GM19463 (cell line): ENCODE results near the gene MCRIP2.
"Not testable (repeated sequence)": the region's sequence is repeated elsewhere in the genome, so short reads cannot be mapped to it uniquely, and the experiment has no call there.

Experiments
- ATAC-seq: cut with Tn5 transposase; IDR thresholded peaks from one replicate; pipeline ENCODE4 v1.9.1; 2021; ENCODE audit warnings: mild to moderate bottlenecking, moderate library complexity; ENCODE audit not compliant: unreplicated experiment

MCRIP2 gene

DNA sequence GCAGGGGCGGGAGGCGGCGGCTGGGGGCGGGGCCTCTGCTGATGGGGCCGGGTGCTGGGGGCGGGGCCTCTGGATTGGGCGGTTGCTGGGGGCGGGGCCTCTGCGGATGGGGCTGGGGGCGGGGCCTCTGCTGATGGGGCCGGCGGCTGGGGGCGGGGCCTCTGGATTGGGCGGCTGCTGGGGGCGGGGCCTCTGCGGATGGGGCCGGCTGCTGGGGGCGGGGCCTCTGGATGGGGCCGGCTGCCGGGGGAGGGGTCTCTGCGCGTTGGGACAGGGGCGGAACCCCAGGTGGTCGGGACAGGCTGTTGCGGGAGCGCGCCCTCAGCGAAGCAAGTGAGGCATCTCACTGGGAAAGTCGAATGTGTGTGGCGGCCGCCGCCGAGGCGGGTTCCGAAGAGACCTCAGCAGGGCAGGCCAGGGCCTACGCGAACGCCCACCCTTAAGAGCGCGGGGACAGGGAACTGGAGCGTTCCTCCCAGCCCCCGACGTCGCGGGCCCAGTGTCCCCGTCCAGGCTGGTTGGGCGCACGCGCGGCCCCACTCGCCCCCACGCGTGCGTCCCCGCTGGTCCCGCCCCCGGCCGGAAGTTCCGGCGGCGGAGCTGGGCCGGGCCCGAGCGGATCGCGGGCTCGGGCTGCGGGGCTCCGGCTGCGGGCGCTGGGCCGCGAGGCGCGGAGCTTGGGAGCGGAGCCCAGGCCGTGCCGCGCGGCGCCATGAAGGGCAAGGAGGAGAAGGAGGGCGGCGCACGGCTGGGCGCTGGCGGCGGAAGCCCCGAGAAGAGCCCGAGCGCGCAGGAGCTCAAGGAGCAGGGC, 38.4 kb downstream of the MCRIP2 start, which contains the start of gene STUB1:
Gene STUB1 (plus strand): TSS at position 597 of the 811 bp plus-strand sequence. CDS start 116 bp downstream, at position 713.
- ATAC-seq: peak; percentile 43

GRCh38 chr16:680625-680945, 39.0 kb downstream of the MCRIP2 start:
- ATAC-seq: no peak

GRCh38 chr16:680967-681745, 39.5 kb downstream of the MCRIP2 start:
- ATAC-seq: no peak

GRCh38 chr16:681746-682427, 40.3 kb downstream of the MCRIP2 start:
- ATAC-seq: no peak

DNA sequence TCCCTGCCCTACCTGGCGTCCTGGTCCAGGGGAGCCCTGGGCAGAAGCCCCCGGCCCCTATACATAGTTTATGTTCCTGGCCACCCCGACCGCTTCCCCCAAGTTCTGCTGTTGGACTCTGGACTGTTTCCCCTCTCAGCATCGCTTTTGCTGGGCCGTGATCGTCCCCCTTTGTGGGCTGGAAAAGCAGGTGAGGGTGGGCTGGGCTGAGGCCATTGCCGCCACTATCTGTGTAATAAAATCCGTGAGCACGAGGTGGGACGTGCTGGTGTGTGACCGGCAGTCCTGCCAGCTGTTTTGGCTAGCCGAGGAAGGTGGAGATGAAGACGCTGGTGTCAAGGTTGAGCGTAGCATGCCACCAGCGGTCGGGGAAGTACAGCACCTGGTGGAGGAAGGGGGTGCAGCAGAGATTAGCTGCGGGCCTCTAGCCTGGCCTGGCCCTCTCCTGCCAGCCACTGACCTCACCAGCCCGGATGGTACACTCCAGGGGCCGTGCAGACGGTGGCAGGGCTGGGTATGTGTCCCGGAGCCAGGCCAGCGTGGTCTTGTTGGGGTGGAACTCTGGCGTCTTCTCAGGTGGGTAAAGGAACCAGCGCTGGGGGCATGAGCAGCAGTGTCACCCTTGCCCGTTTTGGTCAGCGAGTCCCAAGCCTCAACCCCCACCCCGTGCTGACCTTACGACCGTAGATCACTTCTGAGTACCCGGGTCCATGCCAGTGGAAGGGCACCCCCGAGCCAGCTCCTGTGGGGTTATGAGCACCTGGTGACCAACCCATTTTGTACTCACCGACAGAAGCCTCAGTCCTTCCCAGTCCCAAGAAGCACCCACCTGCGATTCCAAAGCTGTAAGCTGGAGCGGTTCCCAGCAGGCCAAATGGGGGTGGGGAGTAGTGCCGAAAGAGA, 41.1 kb downstream of the MCRIP2 start:
- ATAC-seq: no peak

- no peak for ATAC-seq
Observed at GRCh38 chr16:683396-684070, 41.9 kb downstream of the MCRIP2 start.

DNA sequence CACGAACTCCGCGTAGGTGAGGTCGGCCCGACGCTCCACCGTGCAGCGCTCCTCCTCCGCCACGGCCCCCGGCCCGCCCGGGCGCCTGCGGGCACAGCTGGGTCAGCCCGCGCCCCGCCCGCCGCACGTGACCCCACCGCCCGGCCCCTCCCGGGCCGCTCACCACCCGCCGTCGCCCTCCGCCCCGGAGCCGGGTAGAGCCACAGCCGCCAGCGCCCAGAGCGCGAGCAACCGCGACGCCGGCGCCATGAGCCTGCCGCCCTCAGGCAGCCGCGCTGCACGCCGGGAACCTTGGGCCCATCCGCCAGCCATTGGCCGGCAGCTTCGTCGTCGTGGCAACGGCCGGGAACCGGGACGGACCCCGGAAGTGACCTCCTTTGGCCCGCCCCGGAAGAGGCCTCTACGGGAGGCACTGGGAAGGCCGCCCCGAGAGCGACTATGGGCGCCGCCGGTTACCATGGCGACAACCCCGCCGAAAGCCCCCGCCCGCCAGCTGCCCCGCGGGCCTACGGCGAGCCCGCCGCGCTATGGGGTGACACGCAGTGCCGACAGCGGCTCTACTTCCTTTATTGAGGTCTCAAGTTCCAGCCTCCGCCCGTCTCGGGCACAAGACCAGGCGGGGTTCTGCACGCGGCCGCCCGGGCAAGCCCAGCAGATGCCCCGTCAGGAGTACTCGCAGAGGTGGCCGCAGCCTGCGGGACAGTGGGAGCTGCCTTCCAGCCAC, 42.6 kb downstream of the MCRIP2 start, which contains the start of gene JMJD8:
Gene JMJD8 (minus strand): TSS at position 264 of the 724 bp plus-strand sequence. CDS start 15 bp downstream, at position 249.
- ATAC-seq: peak; percentile 73

- no peak for ATAC-seq
Observed at GRCh38 chr16:684961-685696, 43.5 kb downstream of the MCRIP2 start.

DNA sequence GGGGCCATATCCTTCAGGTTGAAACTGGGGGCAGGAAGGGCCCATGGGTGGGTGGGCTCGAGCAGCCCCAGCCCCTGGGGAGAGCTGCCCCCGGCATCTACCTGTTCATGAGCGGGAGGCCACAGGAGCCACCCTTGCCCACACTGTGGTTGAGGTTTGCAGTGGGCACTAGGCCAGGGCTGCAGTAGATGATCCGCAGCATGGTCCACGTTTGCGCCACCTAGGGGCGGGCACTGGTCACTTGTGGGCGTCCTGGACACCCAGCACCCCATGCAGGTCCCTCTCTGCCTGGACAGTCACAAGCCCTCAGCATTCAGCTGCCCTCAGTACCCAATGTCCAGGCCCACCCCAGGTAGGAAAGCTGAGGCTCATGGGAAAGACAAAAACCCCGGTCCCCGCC, 44.3 kb downstream of the MCRIP2 start:
- no peak for ATAC-seq

DNA sequence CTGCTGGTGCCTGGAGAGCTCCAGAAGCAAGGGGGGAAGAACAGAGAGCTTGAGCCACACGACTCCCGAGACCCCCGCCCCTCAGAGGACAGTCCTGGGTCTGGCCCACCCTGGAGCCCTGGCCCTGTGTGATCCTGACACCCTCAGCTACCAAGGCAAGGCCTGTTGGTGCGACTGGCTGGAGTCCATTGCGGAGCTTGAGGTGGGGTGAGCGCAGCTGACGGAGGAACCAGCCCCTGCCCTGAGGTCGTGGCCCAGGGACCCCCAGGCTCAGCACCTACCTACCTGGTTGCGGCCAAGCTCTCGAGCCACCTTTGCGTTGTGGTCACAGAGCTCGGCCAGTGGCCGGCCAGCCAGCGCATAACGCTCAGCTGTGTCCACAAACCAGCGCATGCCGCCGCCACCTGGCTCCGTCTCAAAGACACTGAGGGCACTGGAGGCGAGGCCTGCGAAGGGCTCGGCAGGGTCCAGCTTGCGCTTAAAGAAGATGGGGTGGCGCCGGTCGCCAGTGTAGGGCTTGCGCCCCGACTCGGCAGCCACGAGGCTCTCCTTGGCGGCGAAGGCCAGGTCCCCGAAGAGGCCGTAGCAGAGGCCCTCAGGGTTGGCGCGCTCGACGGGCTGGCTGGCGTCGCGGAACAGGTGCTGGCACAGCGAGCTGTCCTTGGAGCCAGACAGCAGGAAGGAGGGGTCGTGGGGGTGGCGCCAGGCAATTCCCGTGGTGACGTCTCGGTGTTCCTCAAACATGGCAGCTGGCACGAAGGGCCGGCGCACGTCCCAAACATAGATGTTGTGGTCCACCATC, 45.0 kb downstream of the MCRIP2 start:
- ATAC-seq: no peak

DNA sequence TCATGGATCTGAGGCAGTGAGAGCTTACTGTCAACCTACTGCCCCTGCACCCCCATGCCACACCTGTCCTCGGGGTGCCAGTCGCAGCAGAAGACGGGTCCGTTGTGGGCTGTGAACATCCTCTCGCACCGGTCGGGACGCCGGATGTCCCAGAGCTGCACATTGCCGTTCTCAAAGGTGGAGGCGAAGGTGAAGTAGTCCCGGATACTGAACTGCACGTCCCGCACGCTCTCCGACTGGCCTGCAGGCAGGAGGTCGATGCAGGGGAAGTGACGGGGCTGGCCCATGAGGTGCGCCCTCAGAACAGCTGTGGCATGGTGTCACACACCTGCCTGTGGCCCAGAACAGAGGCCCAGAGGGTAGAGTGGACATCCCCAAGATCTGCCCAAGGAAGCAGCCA, 45.9 kb downstream of the MCRIP2 start:
- ATAC-seq: no peak

- ATAC-seq: no peak
Observed at GRCh38 chr16:689175-689897, 47.7 kb downstream of the MCRIP2 start.

DNA sequence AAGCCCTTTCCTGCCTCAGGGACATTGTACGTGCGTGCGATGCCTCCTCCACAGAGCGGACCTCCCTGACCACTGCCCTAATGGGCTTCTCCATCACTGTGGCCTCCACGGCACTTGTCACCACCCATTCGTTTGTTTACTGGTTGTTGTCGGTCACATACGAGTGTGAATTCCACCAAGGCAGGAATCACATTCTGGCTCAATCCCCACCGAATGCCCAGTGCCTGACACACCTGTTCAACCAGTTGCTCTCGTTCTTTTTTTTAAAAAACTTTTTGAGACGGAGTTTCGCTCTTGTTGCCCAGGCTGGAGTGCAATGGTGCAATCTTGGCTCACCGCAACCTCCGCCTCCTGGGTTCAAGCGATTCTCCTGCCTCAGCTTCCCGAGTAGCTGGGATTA, 49.6 kb downstream of the MCRIP2 start:
- ATAC-seq: not testable (repeated sequence)

- ATAC-seq: no peak
Observed at GRCh38 chr16:692356-693108, 50.9 kb downstream of the MCRIP2 start.

GRCh38 chr16:693364-693763, 51.7 kb downstream of the MCRIP2 start:
- ATAC-seq: no peak

GRCh38 chr16:693766-694165, 52.1 kb downstream of the MCRIP2 start:
- ATAC-seq: no peak
